SK-N-SH (cell line): ENCODE data around the gene SPSB1. TPM values are rescaled to one million over a fixed set of nuclear protein-coding genes. Genes with fewer than 3 reads are reported as not detected.

ENCODE experiments used
- CTCF ChIA-PET: fragments of 300-600, 350-600 bp; formaldehyde crosslinking; extraction: SDS; loops from one replicate; lab custom pipeline; 2021; lab: Yijun Ruan, JAX
- POLR2A ChIA-PET: fragments of 350-600 bp; sonication (Branson Sonifier 250); formaldehyde crosslinking; extraction: SDS; loops from one replicate; lab custom pipeline; 2020; ENCODE audit warnings: antibody characterized with exemption, inconsistent platforms; lab: Yijun Ruan, JAX
- DNase-seq: peaks from one replicate; pipeline ENCODE4 v3.0.0; 2012
- H2AFZ ChIP-seq: fragments of 200-600 bp; sonication (generic); 2 replicates; pipeline ENCODE4 v1.8.1; 2016; ENCODE audit warnings: antibody characterized with exemption, mild to moderate bottlenecking, low read depth
- H3F3A ChIP-seq: fragments of 200-600 bp; sonication (generic); replicated peaks from 2 replicates; pipeline ENCODE3; 2016; ENCODE audit warnings: antibody characterized with exemption, mild to moderate bottlenecking; ENCODE audit not compliant: insufficient read depth
- H3K27ac ChIP-seq, 2 experiments: fragments of 200-500 bp in 1 of 2; fragments of 200-600 bp in 1 of 2; sonication (Bioruptor generic) in 1 of 2; sonication (generic), shearing (Covaris generic) in 1 of 2; 2 replicates each; pipeline versions ENCODE4 v1.5.1 to v1.6.1; 2014 to 2016; ENCODE audit warnings: low read depth in 2 of 2, inconsistent platforms in 1 of 2, low read length in 1 of 2, mild to moderate bottlenecking in 1 of 2, mixed read lengths in 1 of 2
- H3K27me3 ChIP-seq: fragments of 200-600 bp; sonication (generic), shearing (Covaris generic); 2 replicates; pipeline ENCODE4 v1.6.1; 2016; ENCODE audit warnings: mixed run types; ENCODE audit not compliant: insufficient read depth
- H3K36me3 ChIP-seq, 2 experiments: fragments of 200-500 bp in 1 of 2; fragments of 200-600 bp in 1 of 2; sonication (Bioruptor generic) in 1 of 2; sonication (generic) in 1 of 2; replicated peaks in 1 of 2; 2 replicates each; pipeline versions ENCODE3 to v1.5.1; 2014 to 2016; ENCODE audit warnings: low read length in 1 of 2, mild to moderate bottlenecking in 1 of 2; ENCODE audit not compliant: insufficient read depth in 2 of 2, control insufficient read depth in 1 of 2
- H3K4me1 ChIP-seq, 2 experiments: fragments of 200-500 bp in 1 of 2; fragments of 200-600 bp in 1 of 2; sonication (Bioruptor generic) in 1 of 2; sonication (generic), shearing (Covaris generic) in 1 of 2; 2 replicates each; pipeline versions ENCODE4 v1.5.1 to v1.6.1; 2014 to 2016; ENCODE audit warnings: low read depth in 1 of 2, low read length in 1 of 2, mixed run types in 1 of 2; ENCODE audit not compliant: insufficient read depth in 2 of 2, control insufficient read depth in 1 of 2
- H3K4me2 ChIP-seq: fragments of 200-600 bp; sonication (generic), shearing (Covaris generic); 2 replicates; pipeline ENCODE4 v1.6.1; 2017; ENCODE audit warnings: mixed run types
- H3K4me3 ChIP-seq, 2 experiments: fragments of 200-500 bp in 1 of 2; fragments of 200-600 bp in 1 of 2; sonication (Bioruptor generic) in 1 of 2; sonication (generic), shearing (Covaris generic) in 1 of 2; 2 replicates each; pipeline versions ENCODE4 v1.5.1 to v1.8.1; 2014 to 2016; ENCODE audit warnings: low read depth in 2 of 2, inconsistent platforms in 1 of 2, low read length in 1 of 2, mild to moderate bottlenecking in 1 of 2, mixed read lengths in 1 of 2, moderate library complexity in 1 of 2
- H3K79me2 ChIP-seq: fragments of 200-600 bp; sonication (generic); 2 replicates; pipeline ENCODE4 v1.8.1; 2017; ENCODE audit warnings: mild to moderate bottlenecking; ENCODE audit not compliant: insufficient read depth
- H3K9ac ChIP-seq: fragments of 200-600 bp; sonication (generic); 2 replicates; pipeline ENCODE4 v1.6.1; 2017; ENCODE audit warnings: mixed run types
- H3K9me2 ChIP-seq: fragments of 200-600 bp; sonication (generic); 2 replicates; pipeline ENCODE4 v1.6.1; 2017; ENCODE audit warnings: mixed run types
- H3K9me3 ChIP-seq: fragments of 200-600 bp; sonication (generic); 2 replicates; pipeline ENCODE4 v1.6.1; 2017; ENCODE audit warnings: mixed run types, mild to moderate bottlenecking, moderate library complexity
- H4K20me1 ChIP-seq: fragments of 200-600 bp; sonication (generic); 2 replicates; pipeline ENCODE4 v1.6.1; 2017; ENCODE audit warnings: mild to moderate bottlenecking, mixed run types; ENCODE audit not compliant: insufficient read depth
- FOSL2 ChIP-seq: IDR thresholded peaks from 2 replicates; pipeline ENCODE4 v1.4.0; 2012; ENCODE audit warnings: low read depth, mild to moderate bottlenecking, moderate library complexity, borderline replicate concordance
- GATA2 ChIP-seq: sonication (generic); formaldehyde crosslinking; IDR thresholded peaks from 2 replicates; pipeline ENCODE4 v1.5.0; 2020; ENCODE audit warnings: mild to moderate bottlenecking, missing genetic modification reagents
- JUND ChIP-seq: IDR thresholded peaks from 2 replicates; pipeline ENCODE4 v1.4.0; 2012
- NRF1 ChIP-seq: IDR thresholded peaks from 2 replicates; pipeline ENCODE4 v1.6.1; 2012; ENCODE audit warnings: low read depth, mild to moderate bottlenecking, low read length
- REST ChIP-seq: IDR thresholded peaks from 2 replicates; pipeline ENCODE4 v1.6.1; 2012; ENCODE audit warnings: mild to moderate bottlenecking, low read depth, low read length, moderate library complexity
- RFX5 ChIP-seq: IDR thresholded peaks from 2 replicates; pipeline ENCODE4 v1.6.1; 2012; ENCODE audit warnings: mild to moderate bottlenecking, improper control_type of control experiment, low read length
- RXRA ChIP-seq: IDR thresholded peaks from 2 replicates; pipeline ENCODE4 v1.4.0; 2012; ENCODE audit warnings: low read depth, mild to moderate bottlenecking, borderline replicate concordance
- SIN3A ChIP-seq: IDR thresholded peaks from 2 replicates; pipeline ENCODE4 v1.6.1; 2012; ENCODE audit warnings: low read depth, mild to moderate bottlenecking, low read length, moderate library complexity, borderline replicate concordance
- TAF1 ChIP-seq: IDR thresholded peaks from 2 replicates; pipeline ENCODE4 v1.6.1; 2012; ENCODE audit warnings: low read depth, mild to moderate bottlenecking, low read length, moderate library complexity, borderline replicate concordance
- USF2 ChIP-seq: fragments of 150-350 bp; IDR thresholded peaks from 2 replicates; pipeline ENCODE4 v1.6.1; 2017; ENCODE audit warnings: antibody characterized with exemption, low read length, low read depth, borderline replicate concordance
- YY1 ChIP-seq: IDR thresholded peaks from 2 replicates; pipeline ENCODE4 v1.4.0; 2012; ENCODE audit warnings: low read depth, mild to moderate bottlenecking
- WGBS: methylation state at CpG from one replicate; pipeline ENCODE4 v1.1.6; 2017; ENCODE audit warnings: low lambda C conversion rate; 5-methylcytosine and 5-hydroxymethylcytosine counted together
- polyA plus RNA-seq, 3 experiments: library from polyadenylated mRNA; depleted of rRNA; stranded (reverse); fragments of >200 nt; gene quantifications; 2 replicates each; pipeline ENCODE4 v1.2.3, GENCODE V29; 2012
- TF ChIP-seq, protein P1 (sequence below): fragments of 200-600 bp; sonication (generic); IDR thresholded peaks from 2 replicates; pipeline ENCODE4 v1.6.1; 2017; ENCODE audit warnings: antibody characterized with exemption, mild to moderate bottlenecking, moderate library complexity
- TF ChIP-seq, protein P2 (sequence below): IDR thresholded peaks from 2 replicates; pipeline ENCODE4 v1.4.0; 2012; ENCODE audit warnings: low read depth
- TF ChIP-seq, protein P3 (sequence below): IDR thresholded peaks from 2 replicates; pipeline ENCODE4 v1.4.0; 2012; ENCODE audit warnings: low read depth, borderline replicate concordance

Gene SPSB1
- polyA plus RNA-seq, 1 of the 3 experiments (the other 2 are of a cell fraction) = 9.2 TPM

GRCh38 chr1:9346566-9346965, 53.9 kb downstream of the SPSB1 start:
- CTCF ChIA-PET = no interaction called here
- POLR2A ChIA-PET = no interaction called here

More at GRCh38 chr1:9346566-9346965, 53.9 kb downstream of the SPSB1 start:
- Histone ChIP-seq H3K4me1 (peaks cover 0 to 17% of the 10 kb centered on the region in 2 experiments; a peak in 1 of 4 replicates), H4K20me1 (peaks cover 14% of the 10 kb centered on the region; the same call in 1 of the 2 replicates)
- TF ChIP-seq REST (no peak), NRF1 (no peak), USF2 (no peak), SIN3A (no peak), FOSL2 (no peak), RFX5 (no peak), GATA2 (CRISPR knock-in tag) (no peak), TAF1 (no peak), YY1 (no peak), RXRA (no peak), JUND (no peak)
- TF ChIP-seq, protein P1, sequence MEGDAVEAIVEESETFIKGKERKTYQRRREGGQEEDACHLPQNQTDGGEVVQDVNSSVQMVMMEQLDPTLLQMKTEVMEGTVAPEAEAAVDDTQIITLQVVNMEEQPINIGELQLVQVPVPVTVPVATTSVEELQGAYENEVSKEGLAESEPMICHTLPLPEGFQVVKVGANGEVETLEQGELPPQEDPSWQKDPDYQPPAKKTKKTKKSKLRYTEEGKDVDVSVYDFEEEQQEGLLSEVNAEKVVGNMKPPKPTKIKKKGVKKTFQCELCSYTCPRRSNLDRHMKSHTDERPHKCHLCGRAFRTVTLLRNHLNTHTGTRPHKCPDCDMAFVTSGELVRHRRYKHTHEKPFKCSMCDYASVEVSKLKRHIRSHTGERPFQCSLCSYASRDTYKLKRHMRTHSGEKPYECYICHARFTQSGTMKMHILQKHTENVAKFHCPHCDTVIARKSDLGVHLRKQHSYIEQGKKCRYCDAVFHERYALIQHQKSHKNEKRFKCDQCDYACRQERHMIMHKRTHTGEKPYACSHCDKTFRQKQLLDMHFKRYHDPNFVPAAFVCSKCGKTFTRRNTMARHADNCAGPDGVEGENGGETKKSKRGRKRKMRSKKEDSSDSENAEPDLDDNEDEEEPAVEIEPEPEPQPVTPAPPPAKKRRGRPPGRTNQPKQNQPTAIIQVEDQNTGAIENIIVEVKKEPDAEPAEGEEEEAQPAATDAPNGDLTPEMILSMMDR = no peak
- TF ChIP-seq, protein P2, sequence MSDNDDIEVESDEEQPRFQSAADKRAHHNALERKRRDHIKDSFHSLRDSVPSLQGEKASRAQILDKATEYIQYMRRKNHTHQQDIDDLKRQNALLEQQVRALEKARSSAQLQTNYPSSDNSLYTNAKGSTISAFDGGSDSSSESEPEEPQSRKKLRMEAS = no peak
- TF ChIP-seq, protein P3, sequence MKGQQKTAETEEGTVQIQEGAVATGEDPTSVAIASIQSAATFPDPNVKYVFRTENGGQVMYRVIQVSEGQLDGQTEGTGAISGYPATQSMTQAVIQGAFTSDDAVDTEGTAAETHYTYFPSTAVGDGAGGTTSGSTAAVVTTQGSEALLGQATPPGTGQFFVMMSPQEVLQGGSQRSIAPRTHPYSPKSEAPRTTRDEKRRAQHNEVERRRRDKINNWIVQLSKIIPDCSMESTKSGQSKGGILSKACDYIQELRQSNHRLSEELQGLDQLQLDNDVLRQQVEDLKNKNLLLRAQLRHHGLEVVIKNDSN = no peak
- TF ChIP-seq, all 33 proteins: peak for 0
- Histone ChIP-seq H3K27me3 (no peaks in the 10 kb centered on the region), H3K4me3 (no peak overlapping the region), H2AFZ (no peak overlapping the region), H3K27ac (no peak overlapping the region), H3K9me2 (no peaks in the 10 kb centered on the region), H3F3A (no peaks in the 10 kb centered on the region), H3K4me2 (no peak overlapping the region), H3K36me3 (no peaks in the 10 kb centered on the region), H3K9me3 (no peaks in the 10 kb centered on the region), H3K9ac (no peak overlapping the region), H3K79me2 (0 out of 2 replicates have a peak, but pooled peaks cover 2% of the 10 kb centered on the region)
- DNase-seq = no peak
- WGBS = 100% methylated on average over 4 of the region's 8 CpGs
